Stomach (tissue), 4 donors: ENCODE results near the gene SNX18.

Experiments used
- EP300 ChIP-seq: sonication (generic); formaldehyde crosslinking; IDR thresholded peaks from one replicate; pipeline ENCODE4 v1.6.1; 2017; ENCODE audit warnings: antibody characterized with exemption
- POLR2A ChIP-seq, 4 donors: fragments of 450-650 bp; IDR thresholded peaks; one replicate each; pipeline ENCODE4 v1.6.1; 2016; ENCODE audit warnings: antibody characterized with exemption in 4 of 4, control low read depth in 2 of 4, mild to moderate bottlenecking in 1 of 4, moderate library complexity in 1 of 4
- TF ChIP-seq, protein P1 (sequence below), 7 experiments: fragments of 450-650 bp in 4 of 7; fragments of 200-600 bp in 3 of 7; sonication (generic) in 3 of 7; IDR thresholded peaks; one replicate each; pipeline ENCODE4 v1.5.1; 2016 to 2019; ENCODE audit warnings: antibody characterized with exemption in 7 of 7, control low read depth in 2 of 7, mild to moderate bottlenecking in 1 of 7

DNA sequence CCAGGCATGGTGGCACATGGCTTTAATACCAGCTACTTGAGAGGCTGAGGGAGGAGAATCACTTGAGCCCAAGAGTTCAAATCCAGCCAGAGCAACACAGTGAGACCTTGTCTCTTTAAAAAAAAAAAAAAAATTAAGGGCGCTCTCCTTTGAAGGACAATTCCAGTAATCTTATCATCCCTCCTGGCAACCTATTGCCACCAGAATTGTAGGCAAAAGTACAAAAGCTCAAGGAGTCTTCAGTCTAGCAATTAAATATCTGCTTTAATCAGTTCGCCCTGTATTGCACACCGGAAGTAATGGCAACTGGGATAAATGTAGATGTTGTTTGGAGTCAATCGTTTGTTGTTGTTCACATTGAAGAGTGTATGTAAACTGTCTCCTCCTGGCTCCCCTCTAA lies 7.7 kb downstream of the SNX18 start:
- TF ChIP-seq, protein P1, sequence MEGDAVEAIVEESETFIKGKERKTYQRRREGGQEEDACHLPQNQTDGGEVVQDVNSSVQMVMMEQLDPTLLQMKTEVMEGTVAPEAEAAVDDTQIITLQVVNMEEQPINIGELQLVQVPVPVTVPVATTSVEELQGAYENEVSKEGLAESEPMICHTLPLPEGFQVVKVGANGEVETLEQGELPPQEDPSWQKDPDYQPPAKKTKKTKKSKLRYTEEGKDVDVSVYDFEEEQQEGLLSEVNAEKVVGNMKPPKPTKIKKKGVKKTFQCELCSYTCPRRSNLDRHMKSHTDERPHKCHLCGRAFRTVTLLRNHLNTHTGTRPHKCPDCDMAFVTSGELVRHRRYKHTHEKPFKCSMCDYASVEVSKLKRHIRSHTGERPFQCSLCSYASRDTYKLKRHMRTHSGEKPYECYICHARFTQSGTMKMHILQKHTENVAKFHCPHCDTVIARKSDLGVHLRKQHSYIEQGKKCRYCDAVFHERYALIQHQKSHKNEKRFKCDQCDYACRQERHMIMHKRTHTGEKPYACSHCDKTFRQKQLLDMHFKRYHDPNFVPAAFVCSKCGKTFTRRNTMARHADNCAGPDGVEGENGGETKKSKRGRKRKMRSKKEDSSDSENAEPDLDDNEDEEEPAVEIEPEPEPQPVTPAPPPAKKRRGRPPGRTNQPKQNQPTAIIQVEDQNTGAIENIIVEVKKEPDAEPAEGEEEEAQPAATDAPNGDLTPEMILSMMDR (IDR thresholded peaks at IDR 0.05), result no peak
- TF ChIP-seq EP300 (no peak), POLR2A (IDR thresholded peaks at IDR 0.05) (no peak)
